ENCODE measurements around the gene ZFYVE28. TPM values are rescaled to one million over a fixed set of nuclear protein-coding genes. Genes with fewer than 3 reads are reported as not detected.
A peak's percentile ranks its signal among the peaks of the same experiment; 100 is the strongest.

Gene ZFYVE28
- total and polyA plus RNA-seq, 8 donors = 4.9 to 88.8 (median 7.3) TPM

DNA sequence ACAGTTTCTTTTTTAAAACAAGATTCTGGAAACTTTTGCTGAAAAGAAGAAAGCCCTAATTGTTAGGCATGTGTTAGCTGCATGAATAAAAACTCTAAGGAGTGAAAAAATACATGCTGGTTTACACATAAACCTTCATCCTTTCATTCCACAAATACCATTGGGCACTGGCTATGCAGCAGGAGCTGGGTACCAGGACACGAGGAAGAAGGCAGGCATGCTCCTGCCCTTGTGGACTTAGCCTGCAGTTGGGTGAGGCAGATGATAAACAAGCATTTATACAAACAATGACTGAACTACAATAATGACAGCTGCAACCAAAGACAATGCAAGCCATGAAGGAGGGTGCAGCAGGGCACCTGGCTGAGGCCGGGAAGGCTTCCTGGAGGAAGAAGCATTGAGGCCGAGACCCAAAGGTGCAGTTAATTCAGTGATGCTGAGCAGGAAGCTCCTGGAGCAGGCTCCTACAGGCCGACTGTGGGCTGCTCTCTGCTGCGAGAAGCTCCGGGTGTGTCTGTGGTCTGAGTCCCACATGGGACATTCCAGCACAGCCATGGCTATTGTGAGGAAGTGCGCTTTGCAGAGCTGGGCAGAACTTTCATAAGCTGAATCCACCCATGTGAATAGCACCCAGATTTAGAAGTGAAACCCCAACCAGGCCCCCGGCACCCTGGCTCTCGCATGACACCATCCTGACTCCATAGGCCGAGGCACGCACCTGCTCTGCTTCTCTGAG lies 112.5 kb downstream of the ZFYVE28 start:
- no peak overlapping the region for H3K4me3 ChIP-seq
- peaks cover 0 to 15% (median 11%) of the 10 kb centered on the region in 4 donors for H3K36me3 ChIP-seq
- no peaks in the 10 kb centered on the region for H3K4me1 ChIP-seq
- H3K27ac ChIP-seq = no peak overlapping the region
- 77 to 84% (median 81%) methylated on average over 11 of the region's 11 CpGs for WGBS, 5 donors
- peak in 1 of 2 donors; percentile 24 for DNase-seq
- TF ChIP-seq, protein P1, sequence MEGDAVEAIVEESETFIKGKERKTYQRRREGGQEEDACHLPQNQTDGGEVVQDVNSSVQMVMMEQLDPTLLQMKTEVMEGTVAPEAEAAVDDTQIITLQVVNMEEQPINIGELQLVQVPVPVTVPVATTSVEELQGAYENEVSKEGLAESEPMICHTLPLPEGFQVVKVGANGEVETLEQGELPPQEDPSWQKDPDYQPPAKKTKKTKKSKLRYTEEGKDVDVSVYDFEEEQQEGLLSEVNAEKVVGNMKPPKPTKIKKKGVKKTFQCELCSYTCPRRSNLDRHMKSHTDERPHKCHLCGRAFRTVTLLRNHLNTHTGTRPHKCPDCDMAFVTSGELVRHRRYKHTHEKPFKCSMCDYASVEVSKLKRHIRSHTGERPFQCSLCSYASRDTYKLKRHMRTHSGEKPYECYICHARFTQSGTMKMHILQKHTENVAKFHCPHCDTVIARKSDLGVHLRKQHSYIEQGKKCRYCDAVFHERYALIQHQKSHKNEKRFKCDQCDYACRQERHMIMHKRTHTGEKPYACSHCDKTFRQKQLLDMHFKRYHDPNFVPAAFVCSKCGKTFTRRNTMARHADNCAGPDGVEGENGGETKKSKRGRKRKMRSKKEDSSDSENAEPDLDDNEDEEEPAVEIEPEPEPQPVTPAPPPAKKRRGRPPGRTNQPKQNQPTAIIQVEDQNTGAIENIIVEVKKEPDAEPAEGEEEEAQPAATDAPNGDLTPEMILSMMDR (IDR thresholded peaks at IDR 0.05) = no peak
- TF ChIP-seq EP300 (IDR thresholded peaks at IDR 0.05) (no peak), POLR2AphosphoS5 (IDR thresholded peaks at IDR 0.05) (no peak), POLR2A (IDR thresholded peaks at IDR 0.05) (no peak)
- intact Hi-C loops (cut with DNase I; ENCODE audit: low total_unique reads) = no loop called here
- no peaks in the 10 kb centered on the region for H3K27me3 ChIP-seq
- peaks cover 0 to 4% (median 1%) of the 10 kb centered on the region in 4 donors for H3K9me3 ChIP-seq

DNA sequence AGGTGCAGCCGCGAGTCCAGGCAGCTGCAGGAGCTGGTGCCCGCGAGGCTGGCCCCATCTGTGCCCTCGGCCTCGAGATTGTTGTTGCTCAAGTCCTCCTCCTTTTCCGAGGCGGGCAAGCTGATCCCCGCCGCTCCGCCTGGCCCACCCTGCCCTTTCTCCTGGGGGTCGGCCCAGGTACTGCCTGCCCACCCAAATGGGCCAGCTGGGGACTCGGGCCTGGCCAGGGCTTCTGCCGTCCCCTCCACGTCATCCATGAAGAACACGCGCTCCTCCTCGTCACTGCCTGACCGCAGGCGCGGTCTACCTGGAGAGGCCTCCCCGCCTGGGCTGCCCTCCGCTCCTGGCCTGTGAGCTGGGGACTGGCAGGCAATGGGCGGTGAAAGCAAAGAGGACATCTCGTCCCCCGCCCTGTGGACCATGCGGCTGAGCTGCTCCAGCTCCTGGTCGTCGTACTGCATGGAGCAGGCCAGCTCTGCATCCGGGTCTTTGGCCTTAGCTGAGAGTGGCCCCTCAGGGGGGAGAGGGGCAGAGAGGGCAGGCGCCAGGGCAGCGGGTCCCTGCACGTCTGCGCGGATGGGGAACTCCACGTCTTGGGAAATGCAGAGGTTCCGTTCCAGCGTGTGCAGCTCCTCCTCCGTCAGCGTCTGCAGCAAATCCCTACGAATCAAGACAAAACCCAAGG lies 113.4 kb downstream of the ZFYVE28 start:
- Histone ChIP-seq H3K9me3 (peaks cover 0 to 4% (median 1%) of the 10 kb centered on the region in 4 donors), H3K27ac (no peak overlapping the region), H3K4me1 (no peaks in the 10 kb centered on the region), H3K4me3 (no peak overlapping the region), H3K36me3 (peaks cover 0 to 15% (median 11%) of the 10 kb centered on the region in 4 donors), H3K27me3 (no peaks in the 10 kb centered on the region)
- intact Hi-C loops (cut with DNase I; ENCODE audit: low total_unique reads) = no loop called here
- TF ChIP-seq POLR2AphosphoS5 (IDR thresholded peaks at IDR 0.05) = no peak
- TF ChIP-seq POLR2A (IDR thresholded peaks at IDR 0.05) = no peak
- no peak for TF ChIP-seq EP300 (IDR thresholded peaks at IDR 0.05)
- TF ChIP-seq, protein P1 (IDR thresholded peaks at IDR 0.05) = no peak
- WGBS, 5 donors = 92 to 96% (median 94%) methylated on average over 23 to 41 of the region's 41 CpGs
- peak in 1 of 2 donors; percentile 10 for DNase-seq

- Histone ChIP-seq H3K27me3 (no peaks in the 10 kb centered on the region), H3K4me3 (no peak overlapping the region), H3K27ac (no peak overlapping the region), H3K4me1 (no peaks in the 10 kb centered on the region), H3K36me3 (peaks cover 0 to 15% (median 11%) of the 10 kb centered on the region in 4 donors), H3K9me3 (peaks cover 0 to 4% (median 1%) of the 10 kb centered on the region in 4 donors)
- peak in 1 of 2 donors; percentile 20 for DNase-seq
- TF ChIP-seq POLR2A (IDR thresholded peaks at IDR 0.05) (no peak), POLR2AphosphoS5 (IDR thresholded peaks at IDR 0.05) (no peak), EP300 (IDR thresholded peaks at IDR 0.05) (no peak)
- TF ChIP-seq, protein P1 (IDR thresholded peaks at IDR 0.05) = no peak
- intact Hi-C loops (cut with DNase I; ENCODE audit: low total_unique reads) = no loop called here
- WGBS, 5 donors = 92 to 97% (median 95%) methylated on average over 10 to 32 of the region's 32 CpGs
Observed at GRCh38 chr4:2304321-2304876, 114.0 kb downstream of the ZFYVE28 start.

DNA sequence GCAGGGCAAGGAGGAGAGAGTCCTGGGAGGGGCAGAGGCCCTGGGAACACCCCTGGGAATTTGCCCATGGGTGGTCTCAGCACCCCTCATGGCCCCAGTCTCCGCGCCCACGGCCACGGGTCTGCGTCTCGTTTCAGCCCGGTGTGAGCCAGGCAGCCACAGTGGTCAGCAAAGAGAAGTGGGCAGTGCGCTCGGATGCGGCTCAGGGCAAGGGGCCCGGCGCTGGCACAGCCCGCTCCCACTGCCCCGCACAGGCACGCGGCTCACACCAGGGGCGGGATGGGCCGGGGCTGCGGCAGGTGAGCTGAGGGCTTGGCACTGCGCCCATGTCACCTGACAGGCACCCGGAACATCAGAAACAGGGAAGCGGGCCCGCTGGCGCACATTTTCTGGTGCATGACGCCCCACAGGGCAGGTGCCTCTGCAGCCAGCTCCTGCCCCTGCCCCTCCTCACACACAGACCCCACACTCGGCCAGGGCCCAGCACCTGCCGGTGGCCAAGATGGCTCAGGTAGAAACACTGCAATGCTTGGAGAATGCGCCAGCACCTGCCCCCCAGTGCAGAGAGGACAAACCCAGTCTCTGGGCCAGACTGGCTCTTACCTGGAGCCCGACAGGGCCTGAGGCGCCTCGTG lies 114.6 kb downstream of the ZFYVE28 start:
- H3K27ac ChIP-seq = no peak overlapping the region
- H3K27me3 ChIP-seq = no peaks in the 10 kb centered on the region
- TF ChIP-seq POLR2A (IDR thresholded peaks at IDR 0.05) (no peak), EP300 (IDR thresholded peaks at IDR 0.05) (no peak), POLR2AphosphoS5 (IDR thresholded peaks at IDR 0.05) (no peak)
- TF ChIP-seq, protein P1 (IDR thresholded peaks at IDR 0.05) = no peak
- 61 to 94% (median 71%) methylated on average over 14 to 31 of the region's 31 CpGs for WGBS, 5 donors
- H3K36me3 ChIP-seq = peaks cover 0 to 15% (median 11%) of the 10 kb centered on the region in 4 donors
- intact Hi-C loops (cut with DNase I; ENCODE audit: low total_unique reads) = no loop called here
- H3K4me1 ChIP-seq = no peaks in the 10 kb centered on the region
- DNase-seq = peak in 1 of 2 donors; percentile 26
- peaks cover 0 to 4% (median 1%) of the 10 kb centered on the region in 4 donors for H3K9me3 ChIP-seq
- H3K4me3 ChIP-seq = no peak overlapping the region

Data from stomach (tissue), 9 donors.